Colonic mucosa (tissue), 4 donors: ENCODE results near the gene SMIM41. TPM values are rescaled to one million over a fixed set of nuclear protein-coding genes. Genes with fewer than 3 reads are reported as not detected.
"Not testable (repeated sequence)": the region's sequence is repeated elsewhere in the genome, so short reads cannot be mapped to it uniquely, and the experiment has no call there.

Experiments
- DNase-seq: peaks from one replicate; pipeline ENCODE4 v3.0.0-alpha.2; 2020
- H3K27ac ChIP-seq: fragments of 200-600 bp; one replicate; pipeline ENCODE4 v1.8.0; 2021
- H3K27me3 ChIP-seq: fragments of 200-600 bp; one replicate; pipeline ENCODE4 v1.8.0; 2021
- H3K36me3 ChIP-seq: fragments of 200-600 bp; one replicate; pipeline ENCODE4 v1.8.0; 2021
- H3K4me1 ChIP-seq: fragments of 200-600 bp; one replicate; pipeline ENCODE4 v1.8.0; 2021; ENCODE audit warnings: mild to moderate bottlenecking
- H3K4me3 ChIP-seq: fragments of 200-600 bp; one replicate; pipeline ENCODE4 v1.8.0; 2021
- H3K9ac ChIP-seq, 2 donors: one replicate each; pipeline ENCODE4 v1.7.0; 2013; ENCODE audit warnings: control low read depth in 2 of 2, low read depth in 2 of 2, low read length in 2 of 2
- H3K9me3 ChIP-seq: fragments of 200-600 bp; one replicate; pipeline ENCODE4 v1.8.0; 2021
- intact Hi-C: fragments of 100-400 bp; cut with DNase I; formaldehyde crosslinking; loops from one replicate; pipeline ENCODE4 v1.14.1; 2022
- total RNA-seq, 2 donors: library from RNA; stranded (reverse); fragmentation: NEBNext Ultra II Directional in 1 of 2; extraction: Animal tissue kit (Norgen Biotek cat#: 25700) in 1 of 2; gene quantifications; one replicate each; pipeline ENCODE4 v1.2.1, GENCODE V29; 2021
- TF ChIP-seq, protein P1 (sequence below): fragments of 200-600 bp; IDR thresholded peaks from one replicate; pipeline ENCODE4 v1.8.0; 2022; ENCODE audit warnings: antibody characterized with exemption, mild to moderate bottlenecking
- donor health status: healthy.
- donor health status: DM: no; HTN: no; CAD: no.
- donor health status: DM: no; HTN: no; CAD: no.

SMIM41 gene
- total RNA-seq, 2 donors from 2014 or later = 0.30 to 0.58 TPM

DNA sequence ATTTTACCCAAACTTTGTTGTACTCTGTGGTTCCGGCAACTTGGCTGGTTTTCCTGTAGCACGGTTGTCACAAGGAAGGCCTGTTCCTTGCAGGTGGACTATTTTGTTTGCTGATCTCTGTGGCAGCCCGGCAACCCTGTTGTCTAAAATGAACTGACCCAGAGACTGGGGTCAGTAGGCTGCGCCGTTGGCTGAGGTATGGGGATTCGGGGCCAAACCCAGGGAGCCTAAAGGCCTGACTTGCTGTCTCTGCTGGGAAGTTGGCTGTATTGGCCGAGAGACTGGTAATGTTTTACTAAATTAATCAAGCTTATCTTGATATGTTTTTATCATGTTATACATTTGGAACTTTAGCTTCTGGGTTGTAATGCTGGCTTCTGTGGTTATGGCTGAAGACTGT, 13.8 kb downstream of the SMIM41 start:
- no peak for DNase-seq
- TF ChIP-seq, protein P1, sequence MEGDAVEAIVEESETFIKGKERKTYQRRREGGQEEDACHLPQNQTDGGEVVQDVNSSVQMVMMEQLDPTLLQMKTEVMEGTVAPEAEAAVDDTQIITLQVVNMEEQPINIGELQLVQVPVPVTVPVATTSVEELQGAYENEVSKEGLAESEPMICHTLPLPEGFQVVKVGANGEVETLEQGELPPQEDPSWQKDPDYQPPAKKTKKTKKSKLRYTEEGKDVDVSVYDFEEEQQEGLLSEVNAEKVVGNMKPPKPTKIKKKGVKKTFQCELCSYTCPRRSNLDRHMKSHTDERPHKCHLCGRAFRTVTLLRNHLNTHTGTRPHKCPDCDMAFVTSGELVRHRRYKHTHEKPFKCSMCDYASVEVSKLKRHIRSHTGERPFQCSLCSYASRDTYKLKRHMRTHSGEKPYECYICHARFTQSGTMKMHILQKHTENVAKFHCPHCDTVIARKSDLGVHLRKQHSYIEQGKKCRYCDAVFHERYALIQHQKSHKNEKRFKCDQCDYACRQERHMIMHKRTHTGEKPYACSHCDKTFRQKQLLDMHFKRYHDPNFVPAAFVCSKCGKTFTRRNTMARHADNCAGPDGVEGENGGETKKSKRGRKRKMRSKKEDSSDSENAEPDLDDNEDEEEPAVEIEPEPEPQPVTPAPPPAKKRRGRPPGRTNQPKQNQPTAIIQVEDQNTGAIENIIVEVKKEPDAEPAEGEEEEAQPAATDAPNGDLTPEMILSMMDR = no peak
- intact Hi-C loops = no loop called here
- Histone ChIP-seq H3K27ac (no peak overlapping the region), H3K9ac (peak overlapping the region in 1 of 2 donors; percentile 12), H3K4me1 (no peaks in the 10 kb centered on the region), H3K4me3 (no peak overlapping the region), H3K9me3 (no peaks in the 10 kb centered on the region), H3K27me3 (no peaks in the 10 kb centered on the region), H3K36me3 (no peaks in the 10 kb centered on the region)

DNA sequence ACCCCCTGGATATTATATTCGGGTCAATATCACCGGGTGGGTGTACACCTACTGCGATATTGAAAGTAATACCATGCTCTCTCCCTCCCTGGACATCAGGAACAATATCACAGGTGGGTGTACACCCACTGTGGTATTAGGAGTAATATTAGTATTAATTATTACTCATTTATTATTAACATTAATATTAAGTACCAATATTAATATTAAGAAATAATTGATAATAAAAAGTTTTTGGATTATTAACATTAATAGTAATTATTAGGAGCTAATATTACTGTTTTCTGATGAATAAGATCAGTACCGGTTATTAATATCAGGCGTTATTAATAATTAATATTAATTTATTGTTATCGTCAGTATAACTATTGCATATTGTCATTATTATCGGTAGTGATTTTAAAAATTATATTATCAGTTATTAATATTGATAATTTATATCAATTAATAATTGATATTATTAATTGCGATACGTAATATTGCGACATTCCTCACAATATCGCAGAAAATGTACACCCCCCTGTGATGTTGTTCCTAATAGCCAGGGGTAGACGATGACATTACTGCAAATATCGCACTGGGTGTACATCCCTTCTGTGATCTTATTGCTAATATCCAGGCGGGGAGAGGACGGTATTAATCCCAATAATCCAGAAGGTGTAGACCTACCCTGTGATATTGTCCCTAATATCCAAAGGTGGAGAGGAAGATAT, 17.0 kb downstream of the SMIM41 start:
- Histone ChIP-seq H3K9ac (no peak overlapping the region), H3K4me3 (no peak overlapping the region), H3K4me1 (no peaks in the 10 kb centered on the region), H3K9me3 (no peaks in the 10 kb centered on the region), H3K27ac (no peak overlapping the region), H3K27me3 (no peaks in the 10 kb centered on the region), H3K36me3 (no peaks in the 10 kb centered on the region)
- no peak for DNase-seq
- TF ChIP-seq, protein P1 = no peak
- intact Hi-C loops = no loop called here

DNA sequence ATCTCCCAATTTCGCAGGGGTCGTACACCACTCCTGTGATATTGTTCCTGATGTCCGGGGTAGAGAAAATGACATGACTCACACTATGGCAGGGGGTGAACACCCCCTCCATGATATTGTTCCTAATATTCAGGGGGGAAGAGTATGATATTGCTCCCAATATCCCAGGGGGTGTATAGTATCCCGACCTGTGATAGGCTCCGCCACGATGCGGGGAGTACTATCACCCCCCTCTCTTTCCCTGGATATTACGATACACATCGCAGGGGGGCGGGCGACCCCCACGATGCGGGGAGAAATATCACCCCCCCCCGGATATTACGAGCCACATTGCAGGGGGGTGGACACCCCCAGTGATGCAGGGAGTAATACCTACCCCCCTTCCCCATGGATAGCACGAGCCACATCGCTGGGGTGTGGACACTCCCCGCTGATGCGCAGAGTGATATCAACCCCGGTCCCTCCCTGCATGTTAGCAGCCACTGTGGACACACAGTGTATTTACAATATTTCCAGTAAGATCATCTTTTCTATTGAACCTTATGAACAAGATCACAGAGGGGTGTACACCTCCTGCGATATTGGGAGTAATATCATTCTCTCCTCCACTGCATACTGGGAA, 17.7 kb downstream of the SMIM41 start:
- H3K27me3 ChIP-seq = no peaks in the 10 kb centered on the region
- H3K4me1 ChIP-seq = no peaks in the 10 kb centered on the region
- TF ChIP-seq, protein P1 = no peak

DNA sequence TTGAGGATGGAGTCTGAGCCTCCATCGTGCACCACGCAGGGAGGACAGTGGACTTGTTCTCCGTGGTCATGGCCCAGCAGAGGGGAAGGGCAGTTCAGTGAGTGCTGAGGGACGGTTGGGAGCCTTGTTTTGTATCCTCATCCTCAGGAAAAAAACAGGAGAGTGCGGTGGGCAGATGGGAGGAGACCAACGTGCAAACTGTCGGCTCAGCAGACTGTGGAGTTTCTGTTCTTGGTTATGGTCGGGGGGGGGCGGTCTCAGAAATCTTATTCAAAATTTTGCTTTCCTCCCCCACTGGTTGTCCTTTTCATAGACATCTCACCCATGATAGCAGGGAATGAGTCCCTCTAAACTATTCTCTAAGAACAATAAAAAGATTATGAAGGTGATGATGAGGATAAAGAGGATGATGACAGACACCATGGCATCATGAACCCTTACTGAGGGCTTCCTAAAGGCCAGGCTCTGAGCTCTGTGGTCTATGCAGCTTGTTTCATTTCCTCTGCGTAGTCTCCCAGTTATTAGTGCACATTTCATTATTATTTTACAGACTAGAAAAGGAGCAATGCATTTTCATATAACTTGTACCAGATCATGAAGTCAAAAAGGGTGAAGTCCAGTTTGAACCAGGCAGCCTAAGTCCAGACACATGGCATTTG, 25.1 kb downstream of the SMIM41 start:
- H3K4me3 ChIP-seq, H3K27ac ChIP-seq, H3K27me3 ChIP-seq, intact Hi-C loops, H3K9me3 ChIP-seq, H3K4me1 ChIP-seq, H3K36me3 ChIP-seq, DNase-seq, H3K9ac ChIP-seq: not testable (repeated sequence)

More for the DNA sequence above, 17.7 kb downstream of the SMIM41 start:
- DNase-seq = no peak
- Histone ChIP-seq H3K4me3 (no peak overlapping the region), H3K9me3 (no peaks in the 10 kb centered on the region), H3K27ac (no peak overlapping the region), H3K36me3 (no peaks in the 10 kb centered on the region), H3K9ac (no peak overlapping the region)
- intact Hi-C loops = no loop called here

DNA sequence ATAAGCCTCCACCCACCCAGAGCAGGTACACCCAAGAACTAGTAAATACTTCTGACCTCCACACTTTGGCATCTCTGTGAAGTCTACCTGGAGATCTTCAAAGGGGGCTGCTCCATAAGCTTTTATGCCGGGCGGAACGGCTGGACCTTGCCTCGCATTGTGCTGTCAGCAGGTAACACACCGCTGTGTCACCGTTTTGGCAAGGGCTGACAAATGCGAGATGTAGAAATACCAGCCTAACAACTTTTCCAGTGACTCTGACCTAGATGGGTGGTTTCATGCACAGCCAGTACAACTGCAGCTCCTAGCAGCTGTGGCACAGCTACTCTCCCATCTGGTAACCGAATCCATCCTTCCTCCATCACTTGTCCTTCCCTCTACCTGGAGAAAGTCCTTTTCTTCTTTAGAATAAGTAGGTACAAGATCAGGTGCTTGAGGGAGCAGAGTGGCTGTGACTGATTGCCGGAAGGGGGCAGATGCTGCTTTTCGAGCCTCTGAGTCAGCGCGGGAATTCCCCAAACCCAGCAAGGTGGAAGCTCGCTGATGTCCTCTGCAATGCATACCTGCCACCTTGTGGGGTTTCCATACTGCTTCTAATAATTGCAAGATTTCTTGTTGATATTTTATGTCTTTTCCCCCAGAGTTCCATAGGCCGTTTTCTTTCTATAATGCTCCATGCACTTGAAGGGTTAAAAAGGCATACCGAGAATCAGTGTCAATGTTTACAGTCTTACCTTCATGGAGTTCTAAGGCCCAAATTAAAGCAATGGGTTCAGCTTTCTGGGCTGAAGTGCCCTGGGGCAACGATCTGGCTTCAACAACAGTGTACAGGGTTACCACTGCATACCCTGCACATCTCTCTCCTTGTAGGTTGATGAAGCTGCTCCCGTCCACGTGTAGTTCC, 37.0 kb downstream of the SMIM41 start:
- H3K9me3 ChIP-seq, H3K36me3 ChIP-seq, H3K4me1 ChIP-seq, intact Hi-C loops, H3K4me3 ChIP-seq, H3K9ac ChIP-seq, H3K27ac ChIP-seq, H3K27me3 ChIP-seq: not testable (repeated sequence)
- DNase-seq = peak; percentile 65
- TF ChIP-seq, protein P1 = peak; percentile 37

DNA sequence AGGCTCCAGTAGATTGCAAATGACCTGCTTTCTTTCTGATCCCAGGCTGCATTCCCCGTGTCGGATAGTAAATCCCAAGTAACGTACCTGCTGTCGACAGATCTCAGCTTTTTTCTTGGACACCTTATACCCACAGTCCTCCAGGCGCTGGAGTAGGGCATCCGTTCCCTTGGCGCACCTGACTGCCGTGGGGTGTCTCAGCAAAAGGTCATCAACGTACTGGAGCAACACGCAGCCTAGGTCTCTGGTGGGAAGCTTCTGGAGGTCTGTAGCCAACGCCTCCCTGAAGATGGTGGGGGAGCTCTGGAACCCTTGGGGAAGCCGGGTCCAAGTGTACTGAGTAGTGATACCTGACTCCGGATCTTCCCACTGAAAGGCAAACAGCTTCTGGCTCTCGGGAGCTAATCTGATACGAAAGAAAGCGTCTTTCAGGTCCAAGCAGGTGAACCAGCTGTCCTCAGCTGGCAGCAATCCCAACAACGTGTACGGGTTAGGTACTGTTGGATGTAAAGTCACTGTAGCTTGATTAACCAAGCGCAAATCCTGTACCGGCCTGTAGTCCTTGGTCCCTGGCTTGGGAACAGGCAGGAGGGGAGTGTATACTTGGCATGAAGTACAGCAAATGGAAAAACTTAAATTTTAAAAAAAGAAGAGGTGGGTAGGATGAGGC, 38.4 kb downstream of the SMIM41 start:
- H3K9ac ChIP-seq, H3K4me3 ChIP-seq, H3K4me1 ChIP-seq, H3K36me3 ChIP-seq, H3K9me3 ChIP-seq, intact Hi-C loops, DNase-seq, H3K27ac ChIP-seq, H3K27me3 ChIP-seq: not testable (repeated sequence)
